Pancreas (tissue), 10 donors: ENCODE data around the gene ASIC5. TPM values are rescaled to one million over a fixed set of nuclear protein-coding genes. Genes with fewer than 3 reads are reported as not detected.

ENCODE experiments used
- ATAC-seq, 4 donors: fragments of 200-7000 bp; cut with Tn5 transposase; one replicate each; pipeline versions ENCODE4 v1.8.0 to v1.9.1; 2020; ENCODE audit warnings: mild to moderate bottlenecking in 4 of 4, moderate library complexity in 4 of 4
- DNase-seq, 6 donors: peaks; one replicate each; pipeline ENCODE4 v3.0.0-alpha.2; 2020
- FAIRE-seq: peaks from 2 replicates; lab custom pipeline; 2012; peaks lifted over from hg19 to GRCh38; lab: Jason Lieb, UNC
- H3K27ac ChIP-seq, 4 donors: fragments of 200-600 bp; sonication (generic); 1 replicate in 3 of 4; 2 replicates in 1 of 4; pipeline versions ENCODE4 v1.5.0 to v1.8.0; 2020
- H3K27me3 ChIP-seq, 4 donors: fragments of 200-600 bp; one replicate each; pipeline ENCODE4 v1.8.0; 2021
- H3K36me3 ChIP-seq, 3 donors: fragments of 200-600 bp; sonication (generic) in 1 of 3; one replicate each; pipeline versions ENCODE4 v1.5.0 to v1.8.0; 2020 to 2021
- H3K4me1 ChIP-seq, 3 donors: fragments of 200-600 bp; one replicate each; pipeline ENCODE4 v1.8.0; 2021
- H3K4me3 ChIP-seq, 4 donors: fragments of 200-600 bp; sonication (generic) in 2 of 4; one replicate each; pipeline versions ENCODE4 v1.5.0 to v1.8.0; 2020 to 2021
- H3K9me3 ChIP-seq, 4 donors: fragments of 200-600 bp; one replicate each; pipeline ENCODE4 v1.8.0; 2021
- CTCF ChIP-seq, 4 donors: fragments of 200-600 bp; sonication (generic) in 3 of 4; IDR thresholded peaks; one replicate each; pipeline versions ENCODE4 v1.5.0 to v1.8.0; 2021; ENCODE audit warnings: antibody characterized with exemption in 4 of 4
- WGBS, 2 donors: extraction: QIAGEN DNeasy Blood & Tissue Kit; methylation state at CpG; one replicate each; pipeline ENCODE4 v1.1.7; 2013; 5-methylcytosine and 5-hydroxymethylcytosine counted together
- intact Hi-C, 3 donors: fragments of 100-400 bp; cut with DNase I; formaldehyde crosslinking; loops; one replicate each; pipeline versions ENCODE4 v1.11.1 to v1.14.2; 2022
- polyA plus RNA-seq, 2 donors: library from polyadenylated mRNA; stranded (reverse); fragments of 200-250 nt; gene quantifications; one replicate each; pipeline ENCODE4 v1.2.3, GENCODE V29; 2013
- total RNA-seq, 6 donors: library from RNA; stranded (reverse); fragmentation: NEBNext Ultra II Directional in 4 of 6; extraction: Animal tissue kit (Norgen Biotek cat#: 25700) in 4 of 6; gene quantifications; one replicate each; pipeline versions ENCODE4 v1.2.1 to v1.2.4, GENCODE V29; 2021 to 2023
- donor health status: healthy with polysubstance abuse.
- donor health status: DM: no; HTN: no; CAD: no; lungs with moderate emphysema.
- donor health status: DM: no; HTN: no; CAD: no.
- donor health status: control.
- donor health status: control.
- donor health status: Bipolar disorder and iron deficiency.
- donor health status: DM: yes; HTN: yes; CAD: no.
- donor health status: DM: no; HTN: no; CAD: no.
- donor health status: DM: no; HTN: no; CAD: no.
- donor health status: DM: yes; HTN: yes; CAD: no.

ASIC5 gene
- total and polyA plus RNA-seq, 8 donors, result not detected

- Histone ChIP-seq H3K4me3 (no peak overlapping the region), H3K36me3 (no peaks in the 10 kb centered on the region), H3K9me3 (no peaks in the 10 kb centered on the region), H3K4me1 (no peaks in the 10 kb centered on the region), H3K27me3 (no peaks in the 10 kb centered on the region), H3K27ac (no peak overlapping the region)
- FAIRE-seq (no peak), DNase-seq (no peak), ATAC-seq (no peak)
- no peak for TF ChIP-seq CTCF (IDR thresholded peaks at IDR 0.05)
- intact Hi-C loops, result no loop called here
- WGBS, 2 donors, result 86 to 95% methylated on average over 2 of the region's 2 CpGs
Measured at GRCh38 chr4:155818639-155819038, 47.4 kb downstream of the ASIC5 start.

GRCh38 chr4:155811083-155811482 is 55.0 kb downstream of the ASIC5 start:
- no peak for ATAC-seq
- intact Hi-C loops, result no loop called here
- 68 to 83% methylated on average over 2 of the region's 2 CpGs for WGBS, 2 donors

GRCh38 chr4:155809835-155810234 is 56.2 kb downstream of the ASIC5 start:
- no peaks in the 10 kb centered on the region for H3K4me1 ChIP-seq
- FAIRE-seq (peak; percentile 98), ATAC-seq (peak; percentile 48 to 89 (median 88)), DNase-seq (no peak)
- 79 to 84% methylated on average over 1 of the region's 1 CpG for WGBS, 2 donors
- H3K27ac ChIP-seq, result no peak overlapping the region
- peak; percentile 20 to 64 (median 40) for TF ChIP-seq CTCF (IDR thresholded peaks at IDR 0.05)
- no peaks in the 10 kb centered on the region for H3K27me3 ChIP-seq
- H3K4me3 ChIP-seq, result no peak overlapping the region
- H3K36me3 ChIP-seq, result no peaks in the 10 kb centered on the region
- H3K9me3 ChIP-seq, result no peaks in the 10 kb centered on the region
- intact Hi-C loops, result loop anchor here in 1 of 3 donors (5.0 kb wide), 1 partner anchor 142 kb away; the partner anchor contains the start of gene CTSO

More at GRCh38 chr4:155811083-155811482, 55.0 kb downstream of the ASIC5 start:
- Histone ChIP-seq H3K27me3 (no peaks in the 10 kb centered on the region), H3K4me1 (no peaks in the 10 kb centered on the region), H3K36me3 (no peaks in the 10 kb centered on the region), H3K27ac (no peak overlapping the region), H3K4me3 (no peak overlapping the region), H3K9me3 (no peaks in the 10 kb centered on the region)
- TF ChIP-seq CTCF (IDR thresholded peaks at IDR 0.05), result no peak
- no peak for DNase-seq
- no peak for FAIRE-seq

- 14 to 26% methylated on average over 1 of the region's 1 CpG for WGBS, 2 donors
- TF ChIP-seq CTCF (IDR thresholded peaks at IDR 0.05), result no peak
- Histone ChIP-seq H3K9me3 (no peaks in the 10 kb centered on the region), H3K4me1 (no peaks in the 10 kb centered on the region), H3K36me3 (no peaks in the 10 kb centered on the region), H3K27ac (no peak overlapping the region), H3K4me3 (no peak overlapping the region), H3K27me3 (no peaks in the 10 kb centered on the region)
- intact Hi-C loops, result loop anchor here in 1 of 3 donors (5.0 kb wide), 1 partner anchor 145 kb away; the partner anchor contains the start of gene CTSO
- DNase-seq, result no peak
- no peak for FAIRE-seq
- peak in 1 of 4 donors; percentile 50 for ATAC-seq
Measured at GRCh38 chr4:155807021-155807420, 59.1 kb downstream of the ASIC5 start.

GRCh38 chr4:155805016-155805415 is 61.1 kb downstream of the ASIC5 start:
- H3K27me3 ChIP-seq, result no peaks in the 10 kb centered on the region
- no peak for FAIRE-seq
- no peak overlapping the region for H3K4me3 ChIP-seq
- no peak overlapping the region for H3K27ac ChIP-seq
- no peak for ATAC-seq
- no peaks in the 10 kb centered on the region for H3K4me1 ChIP-seq
- no peaks in the 10 kb centered on the region for H3K9me3 ChIP-seq
- TF ChIP-seq CTCF (IDR thresholded peaks at IDR 0.05), result no peak
- peaks cover 0 to 1% (median 0%) of the 10 kb centered on the region in 3 donors for H3K36me3 ChIP-seq
- intact Hi-C loops, result loop anchor here in 1 of 3 donors (5.0 kb wide), 1 partner anchor 147 kb away; the partner anchor contains the start of gene CTSO
- WGBS, 2 donors, result 86 to 90% methylated on average over 1 of the region's 1 CpG
- no peak for DNase-seq
